Fibroblast of mammary gland (primary cell): ENCODE measurements around the gene THOC6.

Source experiments
- DNase-seq: peaks from one replicate; pipeline ENCODE4 v3.0.0-alpha.2; 2010; ENCODE audit warnings: low read depth
- H3K4me3 ChIP-seq: 2 replicates; pipeline ENCODE4 v1.5.1; 2011; ENCODE audit warnings: low read depth, mild to moderate bottlenecking, low read length, moderate library complexity; ENCODE audit not compliant: control insufficient read depth
- CTCF ChIP-seq: conservative IDR thresholded peaks from 2 replicates; pipeline ENCODE4 v1.5.1; 2011; ENCODE audit warnings: low read depth, low read length, inconsistent platforms; ENCODE audit not compliant: control insufficient read depth, insufficient read depth

The THOC6 gene

GRCh38 chr16:2990891-2991290 lies 32.9 kb upstream of the THOC6 start:
- no peak for DNase-seq

GRCh38 chr16:2991566-2992261 lies 32.1 kb upstream of the THOC6 start:
- DNase-seq: no peak
- no peak overlapping the region for H3K4me3 ChIP-seq
- no peak for TF ChIP-seq CTCF

More at GRCh38 chr16:2990891-2991290, 32.9 kb upstream of the THOC6 start:
- H3K4me3 ChIP-seq: no peak overlapping the region
- TF ChIP-seq CTCF: no peak

- no peak overlapping the region for H3K4me3 ChIP-seq
- DNase-seq: no peak
- no peak for TF ChIP-seq CTCF
Measured at GRCh38 chr16:2992383-2993081, 31.3 kb upstream of the THOC6 start.

GRCh38 chr16:2996298-2996697 lies 27.5 kb upstream of the THOC6 start:
- DNase-seq: no peak
- no peak overlapping the region for H3K4me3 ChIP-seq
- TF ChIP-seq CTCF: no peak

GRCh38 chr16:2999929-3000328 lies 23.9 kb upstream of the THOC6 start:
- DNase-seq: no peak
- no peak for TF ChIP-seq CTCF
- no peak overlapping the region for H3K4me3 ChIP-seq

- DNase-seq: no peak
- no peak for TF ChIP-seq CTCF
- H3K4me3 ChIP-seq: no peak overlapping the region
Measured at GRCh38 chr16:3000540-3000939, 23.3 kb upstream of the THOC6 start.
